Muscle of leg (tissue), 11 donors: ENCODE measurements around the gene DIP2C. TPM values are rescaled to one million over a fixed set of nuclear protein-coding genes. Genes with fewer than 3 reads are reported as not detected.

Experiments used
- DNase-seq: peaks from one replicate; pipeline ENCODE4 v3.0.0; 2013
- H3K27ac ChIP-seq: one replicate; pipeline ENCODE4 v1.5.1; 2013; ENCODE audit warnings: mild to moderate bottlenecking, low read length, control low read depth
- H3K27me3 ChIP-seq: one replicate; pipeline ENCODE4 v1.6.1; 2013; ENCODE audit warnings: low read length; ENCODE audit not compliant: control insufficient read depth, insufficient read depth
- H3K36me3 ChIP-seq: one replicate; pipeline ENCODE4 v1.6.1; 2013; ENCODE audit warnings: low read length; ENCODE audit not compliant: control insufficient read depth, insufficient read depth
- H3K4me1 ChIP-seq: one replicate; pipeline ENCODE4 v1.6.1; 2013; ENCODE audit warnings: low read length; ENCODE audit not compliant: control insufficient read depth, insufficient read depth
- H3K4me3 ChIP-seq: one replicate; pipeline ENCODE4 v1.5.1; 2013; ENCODE audit warnings: low read length, control low read depth
- H3K9me3 ChIP-seq: replicated peaks from 2 replicates; pipeline ENCODE4 v1.6.1; 2013; ENCODE audit warnings: low read depth, low read length; ENCODE audit not compliant: control insufficient read depth
- WGBS: methylation state at CpG from one replicate; pipeline ENCODE4 v1.1.5; 2013; ENCODE audit warnings: missing lambda C conversion rate; ENCODE audit not compliant: insufficient coverage; 5-methylcytosine and 5-hydroxymethylcytosine counted together
- polyA plus RNA-seq, 8 donors: library from polyadenylated mRNA; unstranded; fragments of 120-200 nt; gene quantifications; one replicate each; pipeline versions ENCODE4 v1.2.1 to v1.2.3, GENCODE V29; 2013; ENCODE audit warnings: inconsistent platforms in 1 of 8, low replicate concordance in 1 of 8; ENCODE audit not compliant: insufficient read length in 8 of 8, insufficient read depth in 1 of 8
- total RNA-seq: library from RNA; stranded (reverse); fragments of 120-200 nt; gene quantifications from one replicate; pipeline ENCODE4 v1.2.4, GENCODE V29; 2013

Gene DIP2C
- total and polyA plus RNA-seq, 9 donors = 15.1 to 30.8 (median 24.8) TPM

DNA sequence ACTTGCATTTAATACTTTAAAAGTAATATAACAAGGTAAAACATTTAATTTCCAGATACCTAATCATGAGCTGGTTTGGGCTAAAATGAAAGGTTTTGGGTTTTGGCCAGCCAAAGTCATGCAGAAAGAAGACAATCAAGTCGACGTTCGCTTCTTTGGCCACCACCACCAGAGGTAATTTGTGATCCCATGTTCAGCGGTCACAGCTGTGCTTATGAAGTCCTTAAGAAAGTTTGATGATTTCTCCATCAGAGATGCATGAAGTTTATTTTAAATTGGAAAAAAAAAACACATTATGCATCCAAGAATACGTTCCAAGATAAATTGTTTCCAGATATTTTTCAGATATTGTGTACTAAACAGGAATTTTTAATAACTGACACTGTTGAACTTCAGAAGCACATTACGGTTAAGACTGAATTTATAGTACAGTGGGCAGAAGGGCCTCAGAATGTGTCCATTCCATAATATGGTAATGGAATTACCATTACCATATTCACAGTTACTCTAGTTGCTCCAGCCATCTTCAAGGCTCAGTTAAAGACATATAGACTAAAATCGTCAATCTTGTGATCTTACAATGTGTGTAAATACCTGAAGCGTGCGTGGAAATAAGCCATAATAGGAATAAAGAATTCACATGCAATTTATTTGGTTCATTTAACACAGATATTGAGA, 447.4 kb downstream of the DIP2C start:
- no peak overlapping the region for H3K4me3 ChIP-seq
- WGBS = no CpG with 5 or more reads among the region's 9 CpGs
- H3K4me1 ChIP-seq = peaks cover 5% of the 10 kb centered on the region
- no peaks in the 10 kb centered on the region for H3K27me3 ChIP-seq
- peaks cover 14% of the 10 kb centered on the region for H3K36me3 ChIP-seq
- H3K27ac ChIP-seq = no peak overlapping the region
- DNase-seq = peak; percentile 76
- no peaks in the 10 kb centered on the region for H3K9me3 ChIP-seq

GRCh38 chr10:241451-241850, 448.0 kb downstream of the DIP2C start:
- H3K27me3 ChIP-seq = no peaks in the 10 kb centered on the region
- no peak overlapping the region for H3K27ac ChIP-seq
- H3K4me3 ChIP-seq = no peak overlapping the region
- H3K9me3 ChIP-seq = no peaks in the 10 kb centered on the region
- peaks cover 5% of the 10 kb centered on the region for H3K4me1 ChIP-seq
- peaks cover 7% of the 10 kb centered on the region for H3K36me3 ChIP-seq
- peak; percentile 58 for DNase-seq
- WGBS = 50% methylated on average over 5 of the region's 6 CpGs

- H3K27me3 ChIP-seq = no peaks in the 10 kb centered on the region
- no peak for DNase-seq
- WGBS = 87% methylated on average over 3 of the region's 6 CpGs
- H3K9me3 ChIP-seq = no peaks in the 10 kb centered on the region
- H3K4me1 ChIP-seq = peaks cover 7% of the 10 kb centered on the region
- no peak overlapping the region for H3K27ac ChIP-seq
- no peak overlapping the region for H3K4me3 ChIP-seq
- H3K36me3 ChIP-seq = peaks cover 4% of the 10 kb centered on the region
Observed at GRCh38 chr10:239109-239508, 450.4 kb downstream of the DIP2C start.

DNA sequence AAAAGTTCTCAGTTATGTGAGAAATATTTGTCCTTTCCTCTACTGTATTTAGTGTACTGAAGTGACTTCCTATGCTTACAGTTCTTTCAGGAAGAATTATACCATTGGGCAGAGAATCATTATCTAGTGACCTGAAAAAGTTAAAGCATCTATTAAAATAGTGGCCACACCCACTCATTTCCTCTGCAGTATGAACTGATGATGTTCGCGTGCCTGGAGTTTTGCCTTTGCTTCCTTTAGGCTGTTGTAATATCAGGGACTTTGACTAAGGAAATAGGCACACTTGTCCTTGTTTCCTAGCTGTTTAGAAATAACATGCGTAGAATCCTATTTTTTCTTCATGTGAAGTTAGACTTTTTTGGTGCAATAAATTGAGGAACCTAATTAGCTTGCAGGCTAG, 453.6 kb downstream of the DIP2C start:
- Histone ChIP-seq H3K4me1 (peaks cover 3% of the 10 kb centered on the region), H3K36me3 (peaks cover 4% of the 10 kb centered on the region), H3K27me3 (no peaks in the 10 kb centered on the region), H3K9me3 (no peaks in the 10 kb centered on the region), H3K4me3 (no peak overlapping the region), H3K27ac (no peak overlapping the region)
- WGBS = 75% methylated on average over 1 of the region's 3 CpGs
- peak; percentile 26 for DNase-seq

- Histone ChIP-seq H3K4me3 (no peak overlapping the region), H3K36me3 (peaks cover 2% of the 10 kb centered on the region), H3K27me3 (no peaks in the 10 kb centered on the region), H3K9me3 (no peaks in the 10 kb centered on the region), H3K27ac (no peak overlapping the region), H3K4me1 (peaks cover 3% of the 10 kb centered on the region)
- no peak for DNase-seq
- 57% methylated on average over 3 of the region's 9 CpGs for WGBS
Observed at GRCh38 chr10:234708-235406, 454.6 kb downstream of the DIP2C start.

GRCh38 chr10:232878-233277, 456.6 kb downstream of the DIP2C start:
- no peak overlapping the region for H3K27ac ChIP-seq
- H3K4me1 ChIP-seq = peaks cover 3% of the 10 kb centered on the region
- H3K36me3 ChIP-seq = peaks cover 2% of the 10 kb centered on the region
- no peaks in the 10 kb centered on the region for H3K27me3 ChIP-seq
- no peak for DNase-seq
- no peak overlapping the region for H3K4me3 ChIP-seq
- WGBS = 83% methylated on average over 7 of the region's 11 CpGs
- no peaks in the 10 kb centered on the region for H3K9me3 ChIP-seq

GRCh38 chr10:232061-232460, 457.4 kb downstream of the DIP2C start:
- H3K4me3 ChIP-seq = no peak overlapping the region
- 94% methylated on average over 3 of the region's 3 CpGs for WGBS

GRCh38 chr10:230758-231157, 458.7 kb downstream of the DIP2C start:
- no CpG with 5 or more reads among the region's 9 CpGs for WGBS

More at GRCh38 chr10:232061-232460, 457.4 kb downstream of the DIP2C start:
- peaks cover 2% of the 10 kb centered on the region for H3K36me3 ChIP-seq
- no peak overlapping the region for H3K27ac ChIP-seq
- no peaks in the 10 kb centered on the region for H3K9me3 ChIP-seq
- DNase-seq = no peak
- no peaks in the 10 kb centered on the region for H3K27me3 ChIP-seq
- H3K4me1 ChIP-seq = peaks cover 3% of the 10 kb centered on the region

DNA sequence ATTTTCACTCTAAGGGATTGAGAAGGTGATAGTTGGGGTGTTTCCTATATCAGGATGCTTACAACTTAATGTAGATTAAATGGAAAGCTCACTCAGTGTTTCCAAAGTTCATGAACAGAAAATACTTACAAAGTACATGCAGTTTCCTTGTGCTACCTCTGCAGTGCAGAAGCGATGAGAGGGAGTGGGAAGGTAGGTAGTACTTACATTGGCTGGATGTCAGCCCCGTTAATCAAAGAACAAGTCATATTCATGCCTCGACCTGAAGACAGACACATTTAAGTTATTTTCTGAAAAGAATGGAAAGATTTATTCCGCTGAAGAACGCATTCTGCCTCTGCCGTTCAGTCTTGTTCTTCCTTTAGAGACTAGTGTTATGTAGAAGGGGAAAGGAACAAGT, 461.1 kb downstream of the DIP2C start:
- no peaks in the 10 kb centered on the region for H3K27me3 ChIP-seq
- H3K4me3 ChIP-seq = no peak overlapping the region
- WGBS = 100% methylated on average over 2 of the region's 6 CpGs
- DNase-seq = no peak
- H3K9me3 ChIP-seq = no peaks in the 10 kb centered on the region
- H3K4me1 ChIP-seq = no peaks in the 10 kb centered on the region
- no peak overlapping the region for H3K27ac ChIP-seq
- H3K36me3 ChIP-seq = no peaks in the 10 kb centered on the region

More at GRCh38 chr10:230758-231157, 458.7 kb downstream of the DIP2C start:
- Histone ChIP-seq H3K4me3 (no peak overlapping the region), H3K4me1 (peaks cover 3% of the 10 kb centered on the region), H3K27ac (no peak overlapping the region), H3K36me3 (peaks cover 2% of the 10 kb centered on the region), H3K9me3 (no peaks in the 10 kb centered on the region), H3K27me3 (no peaks in the 10 kb centered on the region)
- DNase-seq = no peak

DNA sequence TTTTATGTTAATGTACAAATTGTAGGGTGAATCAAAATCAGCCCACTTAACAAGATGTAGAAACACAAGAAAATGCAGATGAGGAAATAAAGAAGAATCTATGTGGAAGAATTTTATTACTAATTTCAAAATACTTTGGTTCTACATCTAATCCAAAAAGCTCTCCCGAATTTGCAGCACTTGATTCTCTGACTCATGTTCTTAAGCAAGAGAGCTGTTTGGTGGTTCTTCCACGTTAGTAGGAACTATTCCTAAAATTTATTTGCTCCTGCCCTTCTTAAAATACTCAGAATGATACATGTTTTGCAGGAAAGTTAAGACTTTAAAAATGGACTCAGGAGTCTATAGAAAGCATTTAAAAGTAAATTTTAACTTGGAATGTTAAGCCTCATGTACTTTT, 462.5 kb downstream of the DIP2C start:
- H3K36me3 ChIP-seq = no peaks in the 10 kb centered on the region
- no peak for DNase-seq
- H3K4me3 ChIP-seq = no peak overlapping the region
- no peaks in the 10 kb centered on the region for H3K4me1 ChIP-seq
- H3K9me3 ChIP-seq = no peaks in the 10 kb centered on the region
- WGBS = no CpG with 5 or more reads among the region's 2 CpGs
- H3K27ac ChIP-seq = no peak overlapping the region
- no peaks in the 10 kb centered on the region for H3K27me3 ChIP-seq
